ENCODE measurements around the gene CLDN25.
"Not testable (repeated sequence)": the region's sequence is repeated elsewhere in the genome, so short reads cannot be mapped to it uniquely, and the experiment has no call there.

Gene CLDN25

GRCh38 chr11:113779496-113779895 is at the start of gene CLDN25:
Gene CLDN25 (plus strand): TSS chr11:113779796. CDS start chr11:113779796, 0 bp downstream.
- DNase-seq (ENCODE audit: low spot score), result no peak

- peak; percentile 29 for DNase-seq (ENCODE audit: low spot score)
These were observed 48.5 kb upstream of the CLDN25 start for GRCh38 chr11:113730887-113731726.

- DNase-seq (ENCODE audit: low spot score), result no peak
These were observed 47.5 kb upstream of the CLDN25 start for GRCh38 chr11:113732092-113732491.

DNA sequence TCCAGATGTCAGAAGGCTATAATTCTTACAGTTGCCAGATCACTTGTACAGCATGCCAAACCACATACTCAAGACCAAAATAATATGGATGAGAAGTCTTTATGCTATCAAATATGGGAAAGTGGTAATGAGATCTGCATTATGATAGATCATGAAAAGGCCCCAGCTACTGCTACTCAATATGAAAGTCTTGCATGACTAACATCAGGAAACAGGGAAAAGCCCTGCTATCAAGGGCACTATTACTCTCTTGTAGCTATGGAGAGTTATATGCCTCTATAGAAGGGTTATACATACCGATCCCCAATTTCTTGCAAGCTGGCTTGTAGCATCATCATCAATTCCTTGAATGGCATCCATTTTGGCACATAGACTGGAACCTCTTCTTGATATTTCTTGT is 43.3 kb upstream of the CLDN25 start:
- no peak for DNase-seq (ENCODE audit: low spot score)

GRCh38 chr11:113752932-113753331 is 26.7 kb upstream of the CLDN25 start:
- DNase-seq (ENCODE audit: low spot score), result no peak

- no peak for DNase-seq (ENCODE audit: low spot score)
These were observed 19.4 kb upstream of the CLDN25 start for GRCh38 chr11:113760241-113760640.

- DNase-seq (ENCODE audit: low spot score), result not testable (repeated sequence)
These were observed 16.6 kb upstream of the CLDN25 start for GRCh38 chr11:113763040-113763439.

- no peak for DNase-seq (ENCODE audit: low spot score)
These were observed 14.9 kb upstream of the CLDN25 start for GRCh38 chr11:113764527-113765219.

GRCh38 chr11:113771964-113772363 is 7.6 kb upstream of the CLDN25 start:
- DNase-seq (ENCODE audit: low spot score), result no peak

DNA sequence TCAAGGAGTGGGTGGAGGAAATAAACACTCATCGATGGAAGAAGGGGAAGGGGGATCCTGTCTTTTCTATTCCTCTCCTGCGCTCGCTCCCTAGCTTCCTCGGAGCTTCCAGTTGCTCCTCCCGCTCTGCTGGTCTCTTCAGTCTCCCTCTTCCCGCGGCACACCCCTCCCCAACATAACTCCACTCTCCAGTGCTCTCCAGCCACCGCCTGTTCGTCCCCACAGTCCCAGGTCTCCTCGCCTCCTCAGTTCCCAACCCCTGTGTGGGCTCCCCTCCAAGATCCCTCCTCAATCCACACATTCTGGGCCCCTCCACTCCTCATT is 6.5 kb upstream of the CLDN25 start:
- DNase-seq (ENCODE audit: low spot score), result no peak

DNA sequence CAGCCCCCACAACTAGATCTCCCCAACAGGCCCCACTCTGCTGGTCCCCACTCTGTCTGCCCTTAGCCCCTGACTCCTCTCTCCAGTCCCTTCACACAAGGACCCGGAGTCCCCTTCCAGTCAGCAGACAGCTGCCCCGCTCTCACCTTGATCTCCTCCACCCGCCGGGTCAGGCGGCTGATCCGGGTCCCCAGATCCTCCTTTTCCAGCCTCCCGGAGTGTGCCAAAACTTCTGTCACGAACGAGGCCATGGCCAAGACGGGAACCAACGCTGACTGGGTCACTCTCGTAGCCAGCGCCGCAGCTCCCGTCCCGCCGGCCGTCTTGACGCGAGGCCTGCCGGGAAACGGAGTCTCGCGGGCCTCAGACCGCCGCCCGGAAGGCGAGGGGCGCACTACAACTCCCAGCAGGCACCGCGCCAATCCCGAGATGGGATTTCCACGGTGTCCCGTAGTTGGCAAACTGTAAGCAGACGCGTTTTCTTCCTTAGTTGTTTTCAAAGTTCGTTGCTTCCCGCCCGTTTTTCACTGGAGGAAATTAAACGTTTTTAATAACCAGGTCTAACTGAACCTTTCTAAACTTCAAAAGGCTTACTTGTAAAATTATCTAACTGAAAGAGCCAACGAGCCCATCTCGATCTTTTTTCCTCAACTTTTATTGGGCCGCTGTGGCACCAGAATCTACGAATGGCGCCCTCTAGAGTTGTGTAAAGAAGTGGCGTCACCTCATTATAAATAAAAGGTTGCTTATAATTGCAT is 6.0 kb upstream of the CLDN25 start, which contains the start of gene ZW10:
Gene ZW10, minus strand, starts transcription at position 277 of the 758 bp plus-strand sequence. Its CDS starts 26 bp downstream, at position 251.
- DNase-seq (ENCODE audit: low spot score), result peak; percentile 95

- DNase-seq (ENCODE audit: low spot score), result no peak
These were observed 5.5 kb upstream of the CLDN25 start for GRCh38 chr11:113774174-113774503.

- DNase-seq (ENCODE audit: low spot score), result no peak
These were observed 1.3 kb upstream of the CLDN25 start for GRCh38 chr11:113778111-113778910.

GRCh38 chr11:113781682-113782081 is 2.1 kb downstream of the CLDN25 start:
- no peak for DNase-seq (ENCODE audit: low spot score)

- DNase-seq (ENCODE audit: low spot score), result no peak
These were observed 2.5 kb downstream of the CLDN25 start for GRCh38 chr11:113782134-113782533.

- not testable (repeated sequence) for DNase-seq (ENCODE audit: low spot score)
These were observed 9.4 kb downstream of the CLDN25 start for GRCh38 chr11:113789016-113789415.

- DNase-seq (ENCODE audit: low spot score), result no peak
These were observed 10.2 kb downstream of the CLDN25 start for GRCh38 chr11:113789675-113790320.

- peak; percentile 48 for DNase-seq (ENCODE audit: low spot score)
These were observed 17.2 kb downstream of the CLDN25 start for GRCh38 chr11:113796663-113797259.

DNA sequence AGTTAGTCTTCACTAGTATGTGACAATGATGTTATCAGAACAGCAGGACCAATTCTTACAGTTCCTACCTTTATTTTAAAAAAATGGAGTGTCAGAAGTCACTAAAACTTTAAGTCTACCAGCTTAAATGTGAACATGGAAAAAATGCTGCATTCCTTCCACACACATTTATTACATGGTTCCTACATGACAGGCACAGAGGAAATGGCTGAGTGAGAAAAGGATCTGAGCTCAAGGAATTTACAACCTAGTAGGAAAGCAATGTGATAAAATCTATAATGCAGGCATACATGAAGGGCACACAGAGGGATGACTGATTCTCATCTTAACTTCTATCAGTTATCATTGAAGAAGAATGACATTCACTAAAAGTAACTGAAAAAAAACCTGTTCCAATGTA is 23.0 kb downstream of the CLDN25 start:
- DNase-seq (ENCODE audit: low spot score), result no peak

DNA sequence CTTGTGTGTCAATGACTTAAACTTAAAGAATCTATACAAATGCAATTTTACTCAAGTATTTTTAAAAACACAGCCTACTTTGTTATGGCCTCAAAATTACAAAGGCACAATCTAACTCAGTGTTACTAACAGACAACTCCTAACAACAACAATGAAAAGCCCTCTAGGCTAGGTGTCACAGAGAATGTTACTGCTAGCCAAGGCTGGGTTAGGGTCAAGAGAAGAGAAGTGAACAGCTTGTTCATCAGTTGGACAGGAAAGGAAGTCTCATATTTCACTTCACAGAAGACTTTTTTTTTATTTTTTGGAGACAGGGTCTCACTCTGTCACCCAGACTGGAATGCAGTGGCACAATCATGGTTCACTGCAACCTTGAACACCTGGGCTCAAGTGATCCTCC is 26.0 kb downstream of the CLDN25 start:
- no peak for DNase-seq (ENCODE audit: low spot score)

- peak; percentile 55 for DNase-seq (ENCODE audit: low spot score)
These were observed 26.8 kb downstream of the CLDN25 start for GRCh38 chr11:113806406-113806805.
